ENCODE measurements around the gene KCNMA1. TPM values are rescaled to one million over a fixed set of nuclear protein-coding genes. Genes with fewer than 3 reads are reported as not detected.
"Not testable (repeated sequence)": the region's sequence is repeated elsewhere in the genome, so short reads cannot be mapped to it uniquely, and the experiment has no call there.

KCNMA1 gene
- total RNA-seq = under 1 TPM; 0.10 to 0.60 (median 0.18) TPM

- DNase-seq (no peak), ATAC-seq (peak; percentile 38 to 56)
- peak within 1 kb of the TSS; percentile 69 for H3K4me3 Mint-ChIP-seq
- no peaks in the 10 kb centered on the region for H3K9me3 Mint-ChIP-seq
- H3K36me3 Mint-ChIP-seq (ENCODE audit: insufficient read depth) = no peaks in the 10 kb centered on the region
- peaks cover 9% of the 10 kb centered on the region for H3K4me1 Mint-ChIP-seq (ENCODE audit: low read depth)
- peaks cover 63% of the 10 kb centered on the region for H3K27me3 Mint-ChIP-seq (ENCODE audit: low read depth)
These were observed at the start of gene KCNMA1 for GRCh38 chr10:77637532-77638320. KCNMA1 (minus strand) TSS chr10:77637808.

- no peaks in the 10 kb centered on the region for H3K4me1 Mint-ChIP-seq (ENCODE audit: low read depth)
- H3K4me3 Mint-ChIP-seq = no peak overlapping the region
- H3K36me3 Mint-ChIP-seq (ENCODE audit: insufficient read depth) = no peaks in the 10 kb centered on the region
- no peaks in the 10 kb centered on the region for H3K9me3 Mint-ChIP-seq
- peaks cover 16% of the 10 kb centered on the region for H3K27me3 Mint-ChIP-seq (ENCODE audit: low read depth)
- ATAC-seq = no peak
- no peak for DNase-seq
These were observed 49.2 kb upstream of the KCNMA1 start for GRCh38 chr10:77686650-77687417.

- ATAC-seq (no peak), DNase-seq (no peak)
- H3K36me3 Mint-ChIP-seq (ENCODE audit: insufficient read depth) = no peaks in the 10 kb centered on the region
- peaks cover 17% of the 10 kb centered on the region for H3K27me3 Mint-ChIP-seq (ENCODE audit: low read depth)
- H3K9me3 Mint-ChIP-seq = no peaks in the 10 kb centered on the region
- H3K4me3 Mint-ChIP-seq = no peak overlapping the region
- H3K4me1 Mint-ChIP-seq (ENCODE audit: low read depth) = no peaks in the 10 kb centered on the region
These were observed 48.5 kb upstream of the KCNMA1 start for GRCh38 chr10:77686096-77686495.

GRCh38 chr10:77685432-77685831 lies 47.8 kb upstream of the KCNMA1 start:
- no peak for ATAC-seq
- H3K4me1 Mint-ChIP-seq (ENCODE audit: low read depth) = no peaks in the 10 kb centered on the region
- H3K4me3 Mint-ChIP-seq = no peak overlapping the region
- DNase-seq = no peak
- no peaks in the 10 kb centered on the region for H3K36me3 Mint-ChIP-seq (ENCODE audit: insufficient read depth)
- peaks cover 17% of the 10 kb centered on the region for H3K27me3 Mint-ChIP-seq (ENCODE audit: low read depth)
- H3K9me3 Mint-ChIP-seq = no peaks in the 10 kb centered on the region

GRCh38 chr10:77683088-77683432 lies 45.5 kb upstream of the KCNMA1 start:
- ATAC-seq; DNase-seq; H3K4me3 Mint-ChIP-seq; H3K9me3 Mint-ChIP-seq; H3K36me3 Mint-ChIP-seq (ENCODE audit: insufficient read depth); H3K4me1 Mint-ChIP-seq (ENCODE audit: low read depth): not testable (repeated sequence)
- peaks cover 14% of the 10 kb centered on the region for H3K27me3 Mint-ChIP-seq (ENCODE audit: low read depth)

GRCh38 chr10:77682393-77683087 lies 44.9 kb upstream of the KCNMA1 start:
- DNase-seq (no peak), ATAC-seq (no peak)
- no peak overlapping the region for H3K4me3 Mint-ChIP-seq
- no peaks in the 10 kb centered on the region for H3K36me3 Mint-ChIP-seq (ENCODE audit: insufficient read depth)
- H3K4me1 Mint-ChIP-seq (ENCODE audit: low read depth) = no peaks in the 10 kb centered on the region
- H3K27me3 Mint-ChIP-seq (ENCODE audit: low read depth) = peaks cover 11% of the 10 kb centered on the region
- no peaks in the 10 kb centered on the region for H3K9me3 Mint-ChIP-seq

GRCh38 chr10:77681839-77682238 lies 44.2 kb upstream of the KCNMA1 start:
- H3K27me3 Mint-ChIP-seq (ENCODE audit: low read depth) = peaks cover 11% of the 10 kb centered on the region
- ATAC-seq = no peak
- DNase-seq = no peak
- H3K4me1 Mint-ChIP-seq (ENCODE audit: low read depth) = no peaks in the 10 kb centered on the region
- H3K4me3 Mint-ChIP-seq = no peak overlapping the region
- H3K36me3 Mint-ChIP-seq (ENCODE audit: insufficient read depth) = no peaks in the 10 kb centered on the region
- H3K9me3 Mint-ChIP-seq = no peaks in the 10 kb centered on the region

GRCh38 chr10:77680811-77681210 lies 43.2 kb upstream of the KCNMA1 start:
- Mint-ChIP-seq H3K36me3 (ENCODE audit: insufficient read depth) (no peaks in the 10 kb centered on the region), H3K9me3 (no peaks in the 10 kb centered on the region), H3K4me1 (ENCODE audit: low read depth) (no peaks in the 10 kb centered on the region), H3K27me3 (ENCODE audit: low read depth) (peaks cover 11% of the 10 kb centered on the region), H3K4me3 (no peak overlapping the region)
- no peak for ATAC-seq
- DNase-seq = no peak

GRCh38 chr10:77680065-77680464 lies 42.5 kb upstream of the KCNMA1 start:
- Mint-ChIP-seq H3K36me3 (ENCODE audit: insufficient read depth) (no peaks in the 10 kb centered on the region), H3K27me3 (ENCODE audit: low read depth) (peaks cover 9% of the 10 kb centered on the region), H3K4me3 (no peak overlapping the region), H3K4me1 (ENCODE audit: low read depth) (no peaks in the 10 kb centered on the region), H3K9me3 (no peaks in the 10 kb centered on the region)
- no peak for ATAC-seq
- no peak for DNase-seq

- Mint-ChIP-seq H3K4me1 (ENCODE audit: low read depth) (no peaks in the 10 kb centered on the region), H3K27me3 (ENCODE audit: low read depth) (peaks cover 9% of the 10 kb centered on the region), H3K9me3 (no peaks in the 10 kb centered on the region), H3K36me3 (ENCODE audit: insufficient read depth) (no peaks in the 10 kb centered on the region), H3K4me3 (no peak overlapping the region)
- DNase-seq (no peak), ATAC-seq (no peak)
These were observed 41.6 kb upstream of the KCNMA1 start for GRCh38 chr10:77679217-77679616.

GRCh38 chr10:77678146-77678545 lies 40.5 kb upstream of the KCNMA1 start:
- Mint-ChIP-seq H3K4me3 (no peak overlapping the region), H3K4me1 (ENCODE audit: low read depth) (no peaks in the 10 kb centered on the region), H3K9me3 (no peaks in the 10 kb centered on the region), H3K27me3 (ENCODE audit: low read depth) (peaks cover 7% of the 10 kb centered on the region), H3K36me3 (ENCODE audit: insufficient read depth) (no peaks in the 10 kb centered on the region)
- ATAC-seq (no peak), DNase-seq (no peak)

GRCh38 chr10:77675347-77675746 lies 37.7 kb upstream of the KCNMA1 start:
- DNase-seq (no peak), ATAC-seq (no peak)
- no peaks in the 10 kb centered on the region for H3K9me3 Mint-ChIP-seq
- no peak overlapping the region for H3K4me3 Mint-ChIP-seq
- H3K27me3 Mint-ChIP-seq (ENCODE audit: low read depth) = no peaks in the 10 kb centered on the region
- H3K4me1 Mint-ChIP-seq (ENCODE audit: low read depth) = no peaks in the 10 kb centered on the region
- no peaks in the 10 kb centered on the region for H3K36me3 Mint-ChIP-seq (ENCODE audit: insufficient read depth)

- no peak overlapping the region for H3K4me3 Mint-ChIP-seq
These were observed 36.0 kb upstream of the KCNMA1 start for GRCh38 chr10:77673515-77674140.

GRCh38 chr10:77673101-77673500 lies 35.5 kb upstream of the KCNMA1 start:
- H3K4me3 Mint-ChIP-seq = no peak overlapping the region
- peaks cover 11% of the 10 kb centered on the region for H3K27me3 Mint-ChIP-seq (ENCODE audit: low read depth)
- H3K9me3 Mint-ChIP-seq = no peaks in the 10 kb centered on the region
- H3K4me1 Mint-ChIP-seq (ENCODE audit: low read depth) = no peaks in the 10 kb centered on the region
- H3K36me3 Mint-ChIP-seq (ENCODE audit: insufficient read depth) = no peaks in the 10 kb centered on the region
- no peak for ATAC-seq
- no peak for DNase-seq

More at GRCh38 chr10:77673515-77674140, 36.0 kb upstream of the KCNMA1 start:
- Mint-ChIP-seq H3K9me3 (no peaks in the 10 kb centered on the region), H3K27me3 (ENCODE audit: low read depth) (peaks cover 10% of the 10 kb centered on the region), H3K4me1 (ENCODE audit: low read depth) (no peaks in the 10 kb centered on the region), H3K36me3 (ENCODE audit: insufficient read depth) (no peaks in the 10 kb centered on the region)
- DNase-seq (no peak), ATAC-seq (no peak)
